HG02610 (cell line): ENCODE data around the gene ZNF385A.

Source experiments
- ATAC-seq: cut with Tn5 transposase; IDR thresholded peaks from one replicate; pipeline ENCODE4 v1.9.1; 2021; ENCODE audit warnings: mild to moderate bottlenecking, moderate library complexity; ENCODE audit not compliant: unreplicated experiment

ZNF385A gene

GRCh38 chr12:54393743-54394142 lies 9.2 kb upstream of the ZNF385A start:
- no peak for ATAC-seq

- no peak for ATAC-seq
Measured at GRCh38 chr12:54393207-54393609, 8.7 kb upstream of the ZNF385A start.

GRCh38 chr12:54392485-54393206 lies 8.1 kb upstream of the ZNF385A start:
- ATAC-seq: no peak

GRCh38 chr12:54390668-54391551 lies 6.4 kb upstream of the ZNF385A start:
- ATAC-seq: peak; percentile 60

GRCh38 chr12:54390176-54390667 lies 5.7 kb upstream of the ZNF385A start:
- no peak for ATAC-seq

- no peak for ATAC-seq
Measured at GRCh38 chr12:54389607-54390175, 5.2 kb upstream of the ZNF385A start.

- no peak for ATAC-seq
Measured at GRCh38 chr12:54389134-54389508, 4.6 kb upstream of the ZNF385A start.

GRCh38 chr12:54388237-54389133 lies 4.0 kb upstream of the ZNF385A start:
- no peak for ATAC-seq

GRCh38 chr12:54387114-54387467 lies 2.6 kb upstream of the ZNF385A start:
- no peak for ATAC-seq

- ATAC-seq: no peak
Measured at GRCh38 chr12:54386403-54387113, 2.0 kb upstream of the ZNF385A start.

GRCh38 chr12:54385251-54385914 lies 850 bp upstream of the ZNF385A start:
- peak; percentile 55 for ATAC-seq

GRCh38 chr12:54383041-54383609 lies 1.4 kb downstream of the ZNF385A start:
- ATAC-seq: no peak

GRCh38 chr12:54381136-54381535 lies 3.4 kb downstream of the ZNF385A start:
- no peak for ATAC-seq

GRCh38 chr12:54379398-54380201 lies 4.9 kb downstream of the ZNF385A start:
- ATAC-seq: peak; percentile 80

GRCh38 chr12:54378796-54379397 lies 5.6 kb downstream of the ZNF385A start:
- ATAC-seq: no peak

GRCh38 chr12:54377797-54378515 lies 6.6 kb downstream of the ZNF385A start:
- ATAC-seq: no peak

- no peak for ATAC-seq
Measured at GRCh38 chr12:54377007-54377406, 7.5 kb downstream of the ZNF385A start.
